ENCODE data around the gene GCA. TPM values are rescaled to one million over a fixed set of nuclear protein-coding genes. Genes with fewer than 3 reads are reported as not detected.

The GCA gene
- total RNA-seq, 1 donor from 2014 or later = 4.0 TPM

GRCh38 chr2:162369551-162369950 is 25.6 kb downstream of the GCA start:
- peaks cover 3% of the 10 kb centered on the region for H3K27me3 Mint-ChIP-seq (ENCODE audit: low read depth)
- H3K4me1 Mint-ChIP-seq (ENCODE audit: low read depth) = peaks cover 16% of the 10 kb centered on the region
- H3K9me3 Mint-ChIP-seq (ENCODE audit: low read depth) = no peaks in the 10 kb centered on the region
- no peak for DNase-seq (ENCODE audit: low spot score)
- TF ChIP-seq CTCF (IDR thresholded peaks at IDR 0.05) = no peak
- H3K27ac Mint-ChIP-seq (ENCODE audit: unreplicated experiment) = no peak overlapping the region
- H3K36me3 Mint-ChIP-seq (ENCODE audit: low read depth) = no peaks in the 10 kb centered on the region
- H3K4me3 Mint-ChIP-seq (ENCODE audit: unreplicated experiment) = no peak overlapping the region

GRCh38 chr2:162370931-162371330 is 27.0 kb downstream of the GCA start:
- no peak overlapping the region for H3K27ac Mint-ChIP-seq (ENCODE audit: unreplicated experiment)
- peaks cover 6% of the 10 kb centered on the region for H3K27me3 Mint-ChIP-seq (ENCODE audit: low read depth)
- no peak for TF ChIP-seq CTCF (IDR thresholded peaks at IDR 0.05)
- H3K36me3 Mint-ChIP-seq (ENCODE audit: low read depth) = no peaks in the 10 kb centered on the region
- H3K4me1 Mint-ChIP-seq (ENCODE audit: low read depth) = peaks cover 16% of the 10 kb centered on the region
- no peak overlapping the region for H3K4me3 Mint-ChIP-seq (ENCODE audit: unreplicated experiment)
- no peaks in the 10 kb centered on the region for H3K9me3 Mint-ChIP-seq (ENCODE audit: low read depth)
- no peak for DNase-seq (ENCODE audit: low spot score)

GRCh38 chr2:162372818-162373217 is 28.9 kb downstream of the GCA start:
- H3K27ac Mint-ChIP-seq (ENCODE audit: unreplicated experiment) = no peak overlapping the region
- no peaks in the 10 kb centered on the region for H3K36me3 Mint-ChIP-seq (ENCODE audit: low read depth)

GRCh38 chr2:162379719-162380580 is 36.0 kb downstream of the GCA start:
- no peak for TF ChIP-seq CTCF (IDR thresholded peaks at IDR 0.05)
- no peaks in the 10 kb centered on the region for H3K9me3 Mint-ChIP-seq (ENCODE audit: low read depth)
- no peak overlapping the region for H3K4me3 Mint-ChIP-seq (ENCODE audit: unreplicated experiment)
- DNase-seq (ENCODE audit: low spot score) = no peak
- H3K27me3 Mint-ChIP-seq (ENCODE audit: low read depth) = peaks cover 28% of the 10 kb centered on the region
- H3K4me1 Mint-ChIP-seq (ENCODE audit: low read depth) = peaks cover 3% of the 10 kb centered on the region
- no peak overlapping the region for H3K27ac Mint-ChIP-seq (ENCODE audit: unreplicated experiment)
- no peaks in the 10 kb centered on the region for H3K36me3 Mint-ChIP-seq (ENCODE audit: low read depth)

More at GRCh38 chr2:162372818-162373217, 28.9 kb downstream of the GCA start:
- TF ChIP-seq CTCF (IDR thresholded peaks at IDR 0.05) = no peak
- peaks cover 15% of the 10 kb centered on the region for H3K27me3 Mint-ChIP-seq (ENCODE audit: low read depth)
- H3K9me3 Mint-ChIP-seq (ENCODE audit: low read depth) = no peaks in the 10 kb centered on the region
- DNase-seq (ENCODE audit: low spot score) = no peak
- peaks cover 16% of the 10 kb centered on the region for H3K4me1 Mint-ChIP-seq (ENCODE audit: low read depth)
- no peak overlapping the region for H3K4me3 Mint-ChIP-seq (ENCODE audit: unreplicated experiment)

GRCh38 chr2:162381851-162382250 is 37.9 kb downstream of the GCA start:
- no peak overlapping the region for H3K4me3 Mint-ChIP-seq (ENCODE audit: unreplicated experiment)
- H3K36me3 Mint-ChIP-seq (ENCODE audit: low read depth) = no peaks in the 10 kb centered on the region

More at GRCh38 chr2:162381851-162382250, 37.9 kb downstream of the GCA start:
- no peak for TF ChIP-seq CTCF (IDR thresholded peaks at IDR 0.05)
- no peak overlapping the region for H3K27ac Mint-ChIP-seq (ENCODE audit: unreplicated experiment)
- H3K4me1 Mint-ChIP-seq (ENCODE audit: low read depth) = peaks cover 3% of the 10 kb centered on the region
- H3K9me3 Mint-ChIP-seq (ENCODE audit: low read depth) = no peaks in the 10 kb centered on the region
- peaks cover 30% of the 10 kb centered on the region for H3K27me3 Mint-ChIP-seq (ENCODE audit: low read depth)
- no peak for DNase-seq (ENCODE audit: low spot score)
